Stimulated activated CD4-positive, alpha-beta T cell treated with anti-CD3 and anti-CD28 coated beads, Interleukin-15, amount 100 ng/mL, for 24 hours (primary cell): ENCODE measurements around the gene IQSEC3.
"Not testable (repeated sequence)": the region's sequence is repeated elsewhere in the genome, so short reads cannot be mapped to it uniquely, and the experiment has no call there.

ENCODE experiments used
- DNase-seq: peaks from one replicate; pipeline ENCODE4 v3.0.0-alpha.2; 2020

Gene IQSEC3

GRCh38 chr12:113347-113746 lies 46.8 kb downstream of the IQSEC3 start:
- no peak for DNase-seq

GRCh38 chr12:114626-115211 lies 48.2 kb downstream of the IQSEC3 start:
- no peak for DNase-seq

GRCh38 chr12:115518-115917 lies 49.0 kb downstream of the IQSEC3 start:
- DNase-seq = no peak

GRCh38 chr12:115960-116915 lies 49.7 kb downstream of the IQSEC3 start:
- DNase-seq = no peak

- DNase-seq = no peak
These were observed 50.7 kb downstream of the IQSEC3 start for GRCh38 chr12:117311-117710.

- DNase-seq = no peak
These were observed 51.3 kb downstream of the IQSEC3 start for GRCh38 chr12:117816-118345.

- DNase-seq = no peak
These were observed 52.0 kb downstream of the IQSEC3 start for GRCh38 chr12:118591-118990.

- no peak for DNase-seq
These were observed 54.4 kb downstream of the IQSEC3 start for GRCh38 chr12:120951-121350.

- DNase-seq = no peak
These were observed 55.1 kb downstream of the IQSEC3 start for GRCh38 chr12:121647-122046.

GRCh38 chr12:125075-125474 lies 58.5 kb downstream of the IQSEC3 start:
- DNase-seq = no peak

- no peak for DNase-seq
These were observed 59.0 kb downstream of the IQSEC3 start for GRCh38 chr12:125566-125965.

- no peak for DNase-seq
These were observed 61.5 kb downstream of the IQSEC3 start for GRCh38 chr12:128079-128478.

GRCh38 chr12:129001-129400 lies 62.4 kb downstream of the IQSEC3 start:
- DNase-seq = no peak

- DNase-seq = no peak
These were observed 64.0 kb downstream of the IQSEC3 start for GRCh38 chr12:130519-130918.

GRCh38 chr12:131008-131407 lies 64.4 kb downstream of the IQSEC3 start:
- no peak for DNase-seq

GRCh38 chr12:131732-132495 lies 65.3 kb downstream of the IQSEC3 start:
- DNase-seq = no peak

- DNase-seq = not testable (repeated sequence)
These were observed 67.2 kb downstream of the IQSEC3 start for GRCh38 chr12:133616-134232.

GRCh38 chr12:135138-135537 lies 68.6 kb downstream of the IQSEC3 start:
- DNase-seq = no peak

- DNase-seq = no peak
These were observed 71.8 kb downstream of the IQSEC3 start for GRCh38 chr12:138171-138897.

- peak; percentile 49 for DNase-seq
These were observed 72.4 kb downstream of the IQSEC3 start for GRCh38 chr12:138898-139534.

GRCh38 chr12:139585-139984 lies 73.0 kb downstream of the IQSEC3 start:
- no peak for DNase-seq

GRCh38 chr12:140162-140561 lies 73.6 kb downstream of the IQSEC3 start:
- no peak for DNase-seq
